Measurements from ENCODE around the gene APCDD1.

The APCDD1 gene

GRCh38 chr18:10481831-10482230 lies 27.4 kb downstream of the APCDD1 start:
- H3K27ac ChIP-seq: no peak overlapping the region
- no peaks in the 10 kb centered on the region for H3K9me3 ChIP-seq (ENCODE audit: control insufficient read depth, low read length)
- no peaks in the 10 kb centered on the region for H3K36me3 ChIP-seq (ENCODE audit: control insufficient read depth, insufficient read depth, low read length)
- no peaks in the 10 kb centered on the region for H3K4me1 ChIP-seq
- no peaks in the 10 kb centered on the region for H3K27me3 ChIP-seq (ENCODE audit: control insufficient read depth, insufficient read depth, low read length)
- no peak overlapping the region for H3K9ac ChIP-seq
- no peak overlapping the region for H3K4me3 ChIP-seq (ENCODE audit: low read depth, low read length)
- no peak overlapping the region for H3K4me2 ChIP-seq (ENCODE audit: low read length)
- TF ChIP-seq CTCF (IDR thresholded peaks at IDR 0.05): no peak
- H2AFZ ChIP-seq: no peak overlapping the region
- H3K79me2 ChIP-seq: no peaks in the 10 kb centered on the region

GRCh38 chr18:10482363-10482984 lies 28.0 kb downstream of the APCDD1 start:
- no peak overlapping the region for H3K4me2 ChIP-seq (ENCODE audit: low read length)
- H3K9me3 ChIP-seq (ENCODE audit: control insufficient read depth, low read length): no peaks in the 10 kb centered on the region
- H3K36me3 ChIP-seq (ENCODE audit: control insufficient read depth, insufficient read depth, low read length): no peaks in the 10 kb centered on the region
- H3K27me3 ChIP-seq (ENCODE audit: control insufficient read depth, insufficient read depth, low read length): no peaks in the 10 kb centered on the region
- H3K4me1 ChIP-seq: no peaks in the 10 kb centered on the region
- TF ChIP-seq CTCF (IDR thresholded peaks at IDR 0.05): no peak
- H3K4me3 ChIP-seq (ENCODE audit: low read depth, low read length): no peak overlapping the region
- H3K9ac ChIP-seq: no peak overlapping the region
- H3K27ac ChIP-seq: no peak overlapping the region
- no peaks in the 10 kb centered on the region for H3K79me2 ChIP-seq
- no peak overlapping the region for H2AFZ ChIP-seq

- no peak overlapping the region for H2AFZ ChIP-seq
- H3K4me2 ChIP-seq (ENCODE audit: low read length): no peak overlapping the region
- H3K4me3 ChIP-seq (ENCODE audit: low read depth, low read length): no peak overlapping the region
- no peaks in the 10 kb centered on the region for H3K9me3 ChIP-seq (ENCODE audit: control insufficient read depth, low read length)
- no peaks in the 10 kb centered on the region for H3K4me1 ChIP-seq
- no peaks in the 10 kb centered on the region for H3K36me3 ChIP-seq (ENCODE audit: control insufficient read depth, insufficient read depth, low read length)
- no peak overlapping the region for H3K9ac ChIP-seq
- no peak overlapping the region for H3K27ac ChIP-seq
- no peaks in the 10 kb centered on the region for H3K27me3 ChIP-seq (ENCODE audit: control insufficient read depth, insufficient read depth, low read length)
- H3K79me2 ChIP-seq: no peaks in the 10 kb centered on the region
- no peak for TF ChIP-seq CTCF (IDR thresholded peaks at IDR 0.05)
Measured at GRCh38 chr18:10482985-10483949, 28.8 kb downstream of the APCDD1 start.

- Histone ChIP-seq H3K27me3 (ENCODE audit: control insufficient read depth, insufficient read depth, low read length) (no peaks in the 10 kb centered on the region), H3K4me2 (ENCODE audit: low read length) (no peak overlapping the region), H3K4me1 (no peaks in the 10 kb centered on the region)
Measured at GRCh38 chr18:10485475-10485874, 31.0 kb downstream of the APCDD1 start.

More at GRCh38 chr18:10485475-10485874, 31.0 kb downstream of the APCDD1 start:
- Histone ChIP-seq H2AFZ (no peak overlapping the region), H3K36me3 (ENCODE audit: control insufficient read depth, insufficient read depth, low read length) (no peaks in the 10 kb centered on the region), H3K27ac (no peak overlapping the region), H3K79me2 (no peaks in the 10 kb centered on the region), H3K9me3 (ENCODE audit: control insufficient read depth, low read length) (no peaks in the 10 kb centered on the region), H3K9ac (no peak overlapping the region), H3K4me3 (ENCODE audit: low read depth, low read length) (no peak overlapping the region)
- no peak for TF ChIP-seq CTCF (IDR thresholded peaks at IDR 0.05)
